Measurements from ENCODE around the gene GATA2. TPM values are rescaled to one million over a fixed set of nuclear protein-coding genes. Genes with fewer than 3 reads are reported as not detected.

GATA2 gene
- total and polyA plus RNA-seq, 2 experiments from 2014 or later: 0.52 to 0.83 TPM

DNA sequence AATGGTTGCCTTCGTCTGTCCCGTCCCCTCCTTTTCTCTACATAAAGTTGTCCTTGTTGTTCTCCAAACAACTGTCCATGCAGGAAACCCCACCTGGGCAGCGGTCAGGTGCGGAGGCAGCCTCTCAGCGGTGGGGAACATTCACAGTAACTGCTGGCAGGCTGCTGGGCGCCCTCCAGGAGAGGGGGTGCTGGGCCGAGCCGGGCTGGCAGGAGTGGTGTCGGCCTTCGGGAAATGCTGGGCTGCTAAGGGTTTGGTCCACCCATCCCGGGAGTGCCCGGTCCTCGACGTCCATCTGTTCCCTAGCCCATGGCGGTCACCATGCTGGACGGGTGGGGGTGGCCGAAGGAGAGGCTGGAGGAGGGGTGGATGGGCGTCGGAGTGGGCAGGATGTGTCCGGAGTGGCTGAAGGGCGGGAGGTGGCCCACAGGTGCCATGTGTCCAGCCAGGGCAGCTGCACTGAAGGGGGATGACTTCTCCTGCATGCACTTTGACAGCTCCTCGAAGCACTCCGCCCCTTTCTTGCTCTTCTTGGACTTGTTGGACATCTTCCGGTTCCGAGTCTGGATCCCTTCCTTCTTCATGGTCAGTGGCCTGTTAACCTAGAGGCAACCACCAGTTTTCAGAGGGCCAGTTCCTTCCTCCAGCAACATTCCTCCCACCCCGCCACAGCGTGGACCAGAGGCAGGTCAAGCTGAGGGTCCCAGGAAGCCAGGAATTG is 12.1 kb downstream of the GATA2 start:
- no peak; the same call in 2 of the 3 replicates for ATAC-seq
- Mint-ChIP-seq H3K4me1 (peaks cover 62% of the 10 kb centered on the region), H3K4me3 (0 out of 3 replicates have a peak overlapping the region, but pooled peaks have one; percentile 32), H3K9me3 (no peaks in the 10 kb centered on the region; the same call in 2 of the 3 replicates), H3K27ac (no peak overlapping the region), H3K36me3 (ENCODE audit: low read depth) (no peaks in the 10 kb centered on the region; the same call in 2 of the 3 replicates), H3K27me3 (ENCODE audit: insufficient read depth, low read depth, poor library complexity) (peaks cover 98% of the 10 kb centered on the region)
- Histone ChIP-seq H3K36me3 (ENCODE audit: insufficient read depth) (no peaks in the 10 kb centered on the region), H3K27ac (ENCODE audit: low read depth) (no peak overlapping the region), H3K4me3 (no peak overlapping the region), H3K79me2 (replicated peaks; ENCODE audit: insufficient read depth) (no peaks in the 10 kb centered on the region), H2AFZ (no peak overlapping the region), H3K4me1 (ENCODE audit: insufficient read depth) (peaks cover 46% of the 10 kb centered on the region), H4K20me1 (replicated peaks; ENCODE audit: insufficient read depth) (peaks cover 12% of the 10 kb centered on the region), H3K27me3 (ENCODE audit: insufficient read depth) (peaks cover 100% of the 10 kb centered on the region), H3F3A (replicated peaks; ENCODE audit: low read depth) (peaks cover 21% of the 10 kb centered on the region), H3K4me2 (no peak overlapping the region), H3K9me2 (ENCODE audit: insufficient read depth) (peaks cover 11% of the 10 kb centered on the region)
- no peak for DNase-seq (ENCODE audit: low spot score)
- TF ChIP-seq, protein P1, sequence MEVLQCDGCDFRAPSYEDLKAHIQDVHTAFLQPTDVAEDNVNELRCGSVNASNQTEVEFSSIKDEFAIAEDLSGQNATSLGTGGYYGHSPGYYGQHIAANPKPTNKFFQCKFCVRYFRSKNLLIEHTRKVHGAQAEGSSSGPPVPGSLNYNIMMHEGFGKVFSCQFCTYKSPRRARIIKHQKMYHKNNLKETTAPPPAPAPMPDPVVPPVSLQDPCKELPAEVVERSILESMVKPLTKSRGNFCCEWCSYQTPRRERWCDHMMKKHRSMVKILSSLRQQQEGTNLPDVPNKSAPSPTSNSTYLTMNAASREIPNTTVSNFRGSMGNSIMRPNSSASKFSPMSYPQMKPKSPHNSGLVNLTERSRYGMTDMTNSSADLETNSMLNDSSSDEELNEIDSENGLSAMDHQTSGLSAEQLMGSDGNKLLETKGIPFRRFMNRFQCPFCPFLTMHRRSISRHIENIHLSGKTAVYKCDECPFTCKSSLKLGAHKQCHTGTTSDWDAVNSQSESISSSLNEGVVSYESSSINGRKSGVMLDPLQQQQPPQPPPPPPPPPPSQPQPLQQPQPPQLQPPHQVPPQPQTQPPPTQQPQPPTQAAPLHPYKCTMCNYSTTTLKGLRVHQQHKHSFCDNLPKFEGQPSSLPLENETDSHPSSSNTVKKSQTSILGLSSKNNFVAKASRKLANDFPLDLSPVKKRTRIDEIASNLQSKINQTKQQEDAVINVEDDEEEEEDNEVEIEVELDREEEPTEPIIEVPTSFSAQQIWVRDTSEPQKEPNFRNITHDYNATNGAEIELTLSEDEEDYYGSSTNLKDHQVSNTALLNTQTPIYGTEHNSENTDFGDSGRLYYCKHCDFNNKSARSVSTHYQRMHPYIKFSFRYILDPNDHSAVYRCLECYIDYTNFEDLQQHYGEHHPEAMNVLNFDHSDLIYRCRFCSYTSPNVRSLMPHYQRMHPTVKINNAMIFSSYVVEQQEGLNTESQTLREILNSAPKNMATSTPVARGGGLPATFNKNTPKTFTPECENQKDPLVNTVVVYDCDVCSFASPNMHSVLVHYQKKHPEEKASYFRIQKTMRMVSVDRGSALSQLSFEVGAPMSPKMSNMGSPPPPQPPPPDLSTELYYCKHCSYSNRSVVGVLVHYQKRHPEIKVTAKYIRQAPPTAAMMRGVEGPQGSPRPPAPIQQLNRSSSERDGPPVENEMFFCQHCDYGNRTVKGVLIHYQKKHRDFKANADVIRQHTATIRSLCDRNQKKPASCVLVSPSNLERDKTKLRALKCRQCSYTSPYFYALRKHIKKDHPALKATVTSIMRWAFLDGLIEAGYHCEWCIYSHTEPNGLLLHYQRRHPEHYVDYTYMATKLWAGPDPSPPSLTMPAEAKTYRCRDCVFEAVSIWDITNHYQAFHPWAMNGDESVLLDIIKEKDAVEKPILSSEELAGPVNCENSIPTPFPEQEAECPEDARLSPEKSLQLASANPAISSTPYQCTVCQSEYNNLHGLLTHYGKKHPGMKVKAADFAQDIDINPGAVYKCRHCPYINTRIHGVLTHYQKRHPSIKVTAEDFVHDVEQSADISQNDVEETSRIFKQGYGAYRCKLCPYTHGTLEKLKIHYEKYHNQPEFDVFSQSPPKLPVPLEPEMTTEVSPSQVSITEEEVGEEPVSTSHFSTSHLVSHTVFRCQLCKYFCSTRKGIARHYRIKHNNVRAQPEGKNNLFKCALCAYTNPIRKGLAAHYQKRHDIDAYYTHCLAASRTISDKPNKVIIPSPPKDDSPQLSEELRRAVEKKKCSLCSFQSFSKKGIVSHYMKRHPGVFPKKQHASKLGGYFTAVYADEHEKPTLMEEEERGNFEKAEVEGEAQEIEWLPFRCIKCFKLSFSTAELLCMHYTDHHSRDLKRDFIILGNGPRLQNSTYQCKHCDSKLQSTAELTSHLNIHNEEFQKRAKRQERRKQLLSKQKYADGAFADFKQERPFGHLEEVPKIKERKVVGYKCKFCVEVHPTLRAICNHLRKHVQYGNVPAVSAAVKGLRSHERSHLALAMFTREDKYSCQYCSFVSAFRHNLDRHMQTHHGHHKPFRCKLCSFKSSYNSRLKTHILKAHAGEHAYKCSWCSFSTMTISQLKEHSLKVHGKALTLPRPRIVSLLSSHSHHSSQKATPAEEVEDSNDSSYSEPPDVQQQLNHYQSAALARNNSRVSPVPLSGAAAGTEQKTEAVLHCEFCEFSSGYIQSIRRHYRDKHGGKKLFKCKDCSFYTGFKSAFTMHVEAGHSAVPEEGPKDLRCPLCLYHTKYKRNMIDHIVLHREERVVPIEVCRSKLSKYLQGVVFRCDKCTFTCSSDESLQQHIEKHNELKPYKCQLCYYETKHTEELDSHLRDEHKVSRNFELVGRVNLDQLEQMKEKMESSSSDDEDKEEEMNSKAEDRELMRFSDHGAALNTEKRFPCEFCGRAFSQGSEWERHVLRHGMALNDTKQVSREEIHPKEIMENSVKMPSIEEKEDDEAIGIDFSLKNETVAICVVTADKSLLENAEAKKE (CRISPR knock-in tag; IDR thresholded peaks at IDR 0.05): no peak
- TF ChIP-seq STAT1 (IDR thresholded peaks at IDR 0.05; ENCODE audit: unreplicated experiment): no peak
- TF ChIP-seq, protein P2, sequence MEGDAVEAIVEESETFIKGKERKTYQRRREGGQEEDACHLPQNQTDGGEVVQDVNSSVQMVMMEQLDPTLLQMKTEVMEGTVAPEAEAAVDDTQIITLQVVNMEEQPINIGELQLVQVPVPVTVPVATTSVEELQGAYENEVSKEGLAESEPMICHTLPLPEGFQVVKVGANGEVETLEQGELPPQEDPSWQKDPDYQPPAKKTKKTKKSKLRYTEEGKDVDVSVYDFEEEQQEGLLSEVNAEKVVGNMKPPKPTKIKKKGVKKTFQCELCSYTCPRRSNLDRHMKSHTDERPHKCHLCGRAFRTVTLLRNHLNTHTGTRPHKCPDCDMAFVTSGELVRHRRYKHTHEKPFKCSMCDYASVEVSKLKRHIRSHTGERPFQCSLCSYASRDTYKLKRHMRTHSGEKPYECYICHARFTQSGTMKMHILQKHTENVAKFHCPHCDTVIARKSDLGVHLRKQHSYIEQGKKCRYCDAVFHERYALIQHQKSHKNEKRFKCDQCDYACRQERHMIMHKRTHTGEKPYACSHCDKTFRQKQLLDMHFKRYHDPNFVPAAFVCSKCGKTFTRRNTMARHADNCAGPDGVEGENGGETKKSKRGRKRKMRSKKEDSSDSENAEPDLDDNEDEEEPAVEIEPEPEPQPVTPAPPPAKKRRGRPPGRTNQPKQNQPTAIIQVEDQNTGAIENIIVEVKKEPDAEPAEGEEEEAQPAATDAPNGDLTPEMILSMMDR (conservative IDR thresholded peaks at IDR 0.05; ENCODE audit: low read depth in 2 of 2): no peak
- TF ChIP-seq, protein P3, sequence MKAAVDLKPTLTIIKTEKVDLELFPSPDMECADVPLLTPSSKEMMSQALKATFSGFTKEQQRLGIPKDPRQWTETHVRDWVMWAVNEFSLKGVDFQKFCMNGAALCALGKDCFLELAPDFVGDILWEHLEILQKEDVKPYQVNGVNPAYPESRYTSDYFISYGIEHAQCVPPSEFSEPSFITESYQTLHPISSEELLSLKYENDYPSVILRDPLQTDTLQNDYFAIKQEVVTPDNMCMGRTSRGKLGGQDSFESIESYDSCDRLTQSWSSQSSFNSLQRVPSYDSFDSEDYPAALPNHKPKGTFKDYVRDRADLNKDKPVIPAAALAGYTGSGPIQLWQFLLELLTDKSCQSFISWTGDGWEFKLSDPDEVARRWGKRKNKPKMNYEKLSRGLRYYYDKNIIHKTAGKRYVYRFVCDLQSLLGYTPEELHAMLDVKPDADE (IDR thresholded peaks at IDR 0.05): no peak
- no peak for TF ChIP-seq JUNB (IDR thresholded peaks at IDR 0.05; ENCODE audit: unreplicated experiment)
- TF ChIP-seq CREB1 (CRISPR knock-in tag; IDR thresholded peaks at IDR 0.05; ENCODE audit: low read depth): no peak
- TF ChIP-seq ZNF114 (CRISPR knock-in tag; IDR thresholded peaks at IDR 0.05): no peak
- TF ChIP-seq POLR2AphosphoS5 (IDR thresholded peaks at IDR 0.05; ENCODE audit: low read depth): no peak
- TF ChIP-seq NANOG (IDR thresholded peaks at IDR 0.05; ENCODE audit: borderline replicate concordance): no peak
- no peak for TF ChIP-seq ZNF331 (CRISPR knock-in tag; IDR thresholded peaks at IDR 0.05; ENCODE audit: low read depth)
- TF ChIP-seq EZH2phosphoT487 (IDR thresholded peaks at IDR 0.05; ENCODE audit: unreplicated experiment): no peak
- TF ChIP-seq, protein P4, sequence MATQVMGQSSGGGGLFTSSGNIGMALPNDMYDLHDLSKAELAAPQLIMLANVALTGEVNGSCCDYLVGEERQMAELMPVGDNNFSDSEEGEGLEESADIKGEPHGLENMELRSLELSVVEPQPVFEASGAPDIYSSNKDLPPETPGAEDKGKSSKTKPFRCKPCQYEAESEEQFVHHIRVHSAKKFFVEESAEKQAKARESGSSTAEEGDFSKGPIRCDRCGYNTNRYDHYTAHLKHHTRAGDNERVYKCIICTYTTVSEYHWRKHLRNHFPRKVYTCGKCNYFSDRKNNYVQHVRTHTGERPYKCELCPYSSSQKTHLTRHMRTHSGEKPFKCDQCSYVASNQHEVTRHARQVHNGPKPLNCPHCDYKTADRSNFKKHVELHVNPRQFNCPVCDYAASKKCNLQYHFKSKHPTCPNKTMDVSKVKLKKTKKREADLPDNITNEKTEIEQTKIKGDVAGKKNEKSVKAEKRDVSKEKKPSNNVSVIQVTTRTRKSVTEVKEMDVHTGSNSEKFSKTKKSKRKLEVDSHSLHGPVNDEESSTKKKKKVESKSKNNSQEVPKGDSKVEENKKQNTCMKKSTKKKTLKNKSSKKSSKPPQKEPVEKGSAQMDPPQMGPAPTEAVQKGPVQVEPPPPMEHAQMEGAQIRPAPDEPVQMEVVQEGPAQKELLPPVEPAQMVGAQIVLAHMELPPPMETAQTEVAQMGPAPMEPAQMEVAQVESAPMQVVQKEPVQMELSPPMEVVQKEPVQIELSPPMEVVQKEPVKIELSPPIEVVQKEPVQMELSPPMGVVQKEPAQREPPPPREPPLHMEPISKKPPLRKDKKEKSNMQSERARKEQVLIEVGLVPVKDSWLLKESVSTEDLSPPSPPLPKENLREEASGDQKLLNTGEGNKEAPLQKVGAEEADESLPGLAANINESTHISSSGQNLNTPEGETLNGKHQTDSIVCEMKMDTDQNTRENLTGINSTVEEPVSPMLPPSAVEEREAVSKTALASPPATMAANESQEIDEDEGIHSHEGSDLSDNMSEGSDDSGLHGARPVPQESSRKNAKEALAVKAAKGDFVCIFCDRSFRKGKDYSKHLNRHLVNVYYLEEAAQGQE (IDR thresholded peaks at IDR 0.05; ENCODE audit: unreplicated experiment): no peak
- no peak for TF ChIP-seq EZH2 (IDR thresholded peaks at IDR 0.05; ENCODE audit: low read depth, unreplicated experiment)

Data from GM23338 (cell line).